Suprapubic skin (tissue), 4 donors: Measurements from ENCODE around the gene CLNK.

Experiments used
- POLR2A ChIP-seq, 2 donors: fragments of 450-650 bp; IDR thresholded peaks; one replicate each; pipeline ENCODE4 v1.6.1; 2017; ENCODE audit warnings: antibody characterized with exemption in 2 of 2, mild to moderate bottlenecking in 2 of 2, moderate library complexity in 2 of 2
- POLR2AphosphoS5 ChIP-seq, 3 donors: sonication (generic); formaldehyde crosslinking; IDR thresholded peaks; one replicate each; pipeline ENCODE4 v1.6.1; 2017; ENCODE audit warnings: antibody characterized with exemption in 3 of 3
- TF ChIP-seq, protein P1 (sequence below), 2 donors: fragments of 200-600 bp in 1 of 2; fragments of 450-650 bp in 1 of 2; sonication (generic) in 1 of 2; IDR thresholded peaks; one replicate each; pipeline ENCODE4 v1.5.1; 2016 to 2019; ENCODE audit warnings: antibody characterized with exemption in 2 of 2, mild to moderate bottlenecking in 1 of 2, moderate library complexity in 1 of 2

DNA sequence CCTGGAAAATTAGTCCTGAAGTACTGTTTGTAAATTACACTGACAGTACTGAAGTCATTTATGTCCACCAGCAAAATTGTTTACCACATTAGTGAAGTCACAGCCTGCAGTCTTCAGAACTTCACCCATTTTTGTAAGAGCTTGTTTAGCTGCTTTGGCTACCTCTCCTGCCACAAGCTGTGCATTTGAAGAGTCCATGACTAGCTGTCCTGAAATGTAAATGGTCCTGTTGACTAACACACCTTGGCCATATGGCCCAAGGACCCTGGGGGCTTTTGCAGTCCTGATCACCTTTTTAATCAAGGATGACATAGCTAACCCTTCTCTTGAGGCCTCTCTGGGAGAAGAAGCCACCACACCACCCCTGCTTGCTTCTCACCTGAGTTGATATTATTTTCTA, 205.9 kb downstream of the CLNK start:
- TF ChIP-seq POLR2A (IDR thresholded peaks at IDR 0.05) = no peak
- TF ChIP-seq, protein P1, sequence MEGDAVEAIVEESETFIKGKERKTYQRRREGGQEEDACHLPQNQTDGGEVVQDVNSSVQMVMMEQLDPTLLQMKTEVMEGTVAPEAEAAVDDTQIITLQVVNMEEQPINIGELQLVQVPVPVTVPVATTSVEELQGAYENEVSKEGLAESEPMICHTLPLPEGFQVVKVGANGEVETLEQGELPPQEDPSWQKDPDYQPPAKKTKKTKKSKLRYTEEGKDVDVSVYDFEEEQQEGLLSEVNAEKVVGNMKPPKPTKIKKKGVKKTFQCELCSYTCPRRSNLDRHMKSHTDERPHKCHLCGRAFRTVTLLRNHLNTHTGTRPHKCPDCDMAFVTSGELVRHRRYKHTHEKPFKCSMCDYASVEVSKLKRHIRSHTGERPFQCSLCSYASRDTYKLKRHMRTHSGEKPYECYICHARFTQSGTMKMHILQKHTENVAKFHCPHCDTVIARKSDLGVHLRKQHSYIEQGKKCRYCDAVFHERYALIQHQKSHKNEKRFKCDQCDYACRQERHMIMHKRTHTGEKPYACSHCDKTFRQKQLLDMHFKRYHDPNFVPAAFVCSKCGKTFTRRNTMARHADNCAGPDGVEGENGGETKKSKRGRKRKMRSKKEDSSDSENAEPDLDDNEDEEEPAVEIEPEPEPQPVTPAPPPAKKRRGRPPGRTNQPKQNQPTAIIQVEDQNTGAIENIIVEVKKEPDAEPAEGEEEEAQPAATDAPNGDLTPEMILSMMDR (IDR thresholded peaks at IDR 0.05) = no peak
- TF ChIP-seq POLR2AphosphoS5 (IDR thresholded peaks at IDR 0.05) = no peak
